Measurements from ENCODE around the gene MST1R.

- TF ChIP-seq, protein P1, sequence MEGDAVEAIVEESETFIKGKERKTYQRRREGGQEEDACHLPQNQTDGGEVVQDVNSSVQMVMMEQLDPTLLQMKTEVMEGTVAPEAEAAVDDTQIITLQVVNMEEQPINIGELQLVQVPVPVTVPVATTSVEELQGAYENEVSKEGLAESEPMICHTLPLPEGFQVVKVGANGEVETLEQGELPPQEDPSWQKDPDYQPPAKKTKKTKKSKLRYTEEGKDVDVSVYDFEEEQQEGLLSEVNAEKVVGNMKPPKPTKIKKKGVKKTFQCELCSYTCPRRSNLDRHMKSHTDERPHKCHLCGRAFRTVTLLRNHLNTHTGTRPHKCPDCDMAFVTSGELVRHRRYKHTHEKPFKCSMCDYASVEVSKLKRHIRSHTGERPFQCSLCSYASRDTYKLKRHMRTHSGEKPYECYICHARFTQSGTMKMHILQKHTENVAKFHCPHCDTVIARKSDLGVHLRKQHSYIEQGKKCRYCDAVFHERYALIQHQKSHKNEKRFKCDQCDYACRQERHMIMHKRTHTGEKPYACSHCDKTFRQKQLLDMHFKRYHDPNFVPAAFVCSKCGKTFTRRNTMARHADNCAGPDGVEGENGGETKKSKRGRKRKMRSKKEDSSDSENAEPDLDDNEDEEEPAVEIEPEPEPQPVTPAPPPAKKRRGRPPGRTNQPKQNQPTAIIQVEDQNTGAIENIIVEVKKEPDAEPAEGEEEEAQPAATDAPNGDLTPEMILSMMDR (IDR thresholded peaks at IDR 0.05): no peak
- no peak for TF ChIP-seq POLR2A (IDR thresholded peaks at IDR 0.05)
These were observed 27.1 kb downstream of the MST1R start for GRCh38 chr3:49876567-49876966.

All from sigmoid colon (tissue), 3 donors.